ENCODE results near the gene TMEM253. TPM values are rescaled to one million over a fixed set of nuclear protein-coding genes. Genes with fewer than 3 reads are reported as not detected.

The TMEM253 gene
- total RNA-seq (1.9 and 4.9 TPM in 2 replicates), polyA plus RNA-seq (5.4 and 7.8 TPM in 2 replicates)

DNA sequence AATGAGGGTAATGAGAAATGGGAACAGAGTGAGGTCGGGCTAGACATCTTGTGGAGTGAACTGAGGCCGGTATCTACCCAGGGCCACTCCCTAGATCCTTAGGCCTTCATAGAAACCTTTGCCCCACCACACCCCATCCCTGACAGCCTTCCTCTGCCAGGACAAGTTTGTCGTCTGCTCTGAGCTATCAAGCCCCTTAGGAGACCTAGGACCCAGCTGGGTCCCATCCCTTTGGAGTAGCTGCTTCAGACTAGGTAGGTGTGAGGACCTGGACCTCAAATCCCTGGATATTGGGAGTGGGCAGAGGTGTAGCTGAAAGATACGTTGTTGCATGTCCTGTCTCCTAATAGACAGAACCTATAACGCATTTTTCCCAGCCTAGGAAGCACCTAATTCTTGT, at the start of gene TMEM253:
TMEM253 (plus strand) TSS at position 136 of the 400 bp plus-strand sequence. CDS start 278 bp downstream, outside the sequence.
- no peak within 1 kb of the TSS for H2AFZ ChIP-seq
- H3K4me1 ChIP-seq (ENCODE audit: insufficient read depth): peaks cover 42% of the 10 kb centered on the region
- TF ChIP-seq, protein P1, sequence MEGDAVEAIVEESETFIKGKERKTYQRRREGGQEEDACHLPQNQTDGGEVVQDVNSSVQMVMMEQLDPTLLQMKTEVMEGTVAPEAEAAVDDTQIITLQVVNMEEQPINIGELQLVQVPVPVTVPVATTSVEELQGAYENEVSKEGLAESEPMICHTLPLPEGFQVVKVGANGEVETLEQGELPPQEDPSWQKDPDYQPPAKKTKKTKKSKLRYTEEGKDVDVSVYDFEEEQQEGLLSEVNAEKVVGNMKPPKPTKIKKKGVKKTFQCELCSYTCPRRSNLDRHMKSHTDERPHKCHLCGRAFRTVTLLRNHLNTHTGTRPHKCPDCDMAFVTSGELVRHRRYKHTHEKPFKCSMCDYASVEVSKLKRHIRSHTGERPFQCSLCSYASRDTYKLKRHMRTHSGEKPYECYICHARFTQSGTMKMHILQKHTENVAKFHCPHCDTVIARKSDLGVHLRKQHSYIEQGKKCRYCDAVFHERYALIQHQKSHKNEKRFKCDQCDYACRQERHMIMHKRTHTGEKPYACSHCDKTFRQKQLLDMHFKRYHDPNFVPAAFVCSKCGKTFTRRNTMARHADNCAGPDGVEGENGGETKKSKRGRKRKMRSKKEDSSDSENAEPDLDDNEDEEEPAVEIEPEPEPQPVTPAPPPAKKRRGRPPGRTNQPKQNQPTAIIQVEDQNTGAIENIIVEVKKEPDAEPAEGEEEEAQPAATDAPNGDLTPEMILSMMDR (IDR thresholded peaks at IDR 0.05; ENCODE audit: poor library complexity): no peak
- TF ChIP-seq EZH2phosphoT487 (IDR thresholded peaks at IDR 0.05; ENCODE audit: low read depth, severe bottlenecking, unreplicated experiment) (no peak), EZH2 (IDR thresholded peaks at IDR 0.05; ENCODE audit: borderline replicate concordance) (no peak)
- no peak within 1 kb of the TSS for H3K4me3 ChIP-seq
- H3K9me3 ChIP-seq (ENCODE audit: low read depth): no peaks in the 10 kb centered on the region
- no peaks in the 10 kb centered on the region for H3K27me3 ChIP-seq
- DNase-seq (ENCODE audit: low spot score): no peak
- H3K36me3 ChIP-seq (replicated peaks; ENCODE audit: insufficient read depth, low read depth): no peaks in the 10 kb centered on the region
- H3K27ac ChIP-seq: peak within 1 kb of the TSS; percentile 99
- H3K79me2 ChIP-seq: peaks cover 29% of the 10 kb centered on the region
- H3K9me2 ChIP-seq (replicated peaks; ENCODE audit: insufficient read depth): no peaks in the 10 kb centered on the region
- 82% methylated on average over 5 of the region's 5 CpGs for WGBS (ENCODE audit: low lambda C conversion rate, missing lambda C conversion rate)
- no peaks in the 10 kb centered on the region for H4K20me1 ChIP-seq (ENCODE audit: insufficient read depth, poor library complexity, severe bottlenecking)
- H3K4me2 ChIP-seq: peak within 1 kb of the TSS; percentile 75

DNA sequence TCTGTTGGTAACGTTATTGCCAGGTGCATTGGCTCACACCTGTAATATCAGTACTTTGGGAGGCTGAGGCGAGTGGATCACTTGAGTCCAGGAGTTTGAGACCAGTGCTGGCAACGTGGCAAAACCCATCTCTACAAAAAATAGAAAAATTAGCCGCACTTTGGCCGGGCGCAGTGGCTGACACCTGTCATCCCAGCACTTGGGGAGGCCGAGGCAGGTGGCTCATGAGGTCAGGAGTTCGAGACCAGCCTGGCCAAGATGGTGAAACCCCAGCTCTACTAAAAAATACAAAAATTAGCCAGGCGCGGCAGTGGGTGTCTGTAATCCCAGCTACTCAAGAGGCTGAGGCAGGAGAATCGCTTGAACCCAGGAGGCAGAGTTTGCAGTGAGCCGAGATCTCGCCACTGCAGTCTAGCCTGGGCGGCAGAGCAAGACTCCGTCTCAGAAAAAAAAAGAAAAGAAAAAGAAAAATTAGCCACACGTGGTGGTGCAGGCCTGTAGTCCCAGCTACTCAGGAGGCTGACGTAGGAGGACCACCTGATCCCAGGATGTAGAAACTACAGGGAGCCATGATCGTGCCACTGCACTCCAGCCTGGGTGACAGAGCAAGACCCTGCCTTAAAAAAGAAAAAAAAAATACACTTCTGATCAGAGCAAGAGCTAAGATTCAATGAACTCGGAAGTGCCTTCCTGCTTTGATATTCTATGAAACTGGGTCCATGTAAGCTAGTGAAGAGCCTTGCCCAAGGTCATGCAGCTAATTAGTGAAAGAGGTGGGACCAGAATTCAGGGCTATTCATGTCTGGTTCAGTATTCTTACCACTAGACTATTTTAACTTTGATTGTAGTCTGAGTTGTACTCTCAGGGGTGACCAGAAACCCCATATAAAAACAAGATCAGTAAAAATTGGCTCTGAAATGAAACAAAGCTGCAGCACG, 47.4 kb upstream of the TMEM253 start:
- H3K79me2 ChIP-seq: no peaks in the 10 kb centered on the region
- H3K4me1 ChIP-seq (ENCODE audit: insufficient read depth): peaks cover 7% of the 10 kb centered on the region
- peak overlapping the region; percentile 7 for H3K4me2 ChIP-seq
- no peaks in the 10 kb centered on the region for H3K9me2 ChIP-seq (replicated peaks; ENCODE audit: insufficient read depth)
- H3K4me3 ChIP-seq: no peak overlapping the region
- no peaks in the 10 kb centered on the region for H3K9me3 ChIP-seq (ENCODE audit: low read depth)
- no peak for TF ChIP-seq EZH2 (IDR thresholded peaks at IDR 0.05; ENCODE audit: borderline replicate concordance)
- TF ChIP-seq, protein P1 (IDR thresholded peaks at IDR 0.05; ENCODE audit: poor library complexity): no peak
- TF ChIP-seq EZH2phosphoT487 (IDR thresholded peaks at IDR 0.05; ENCODE audit: low read depth, severe bottlenecking, unreplicated experiment): no peak
- no peak overlapping the region for H2AFZ ChIP-seq
- WGBS (ENCODE audit: low lambda C conversion rate, missing lambda C conversion rate): 92% methylated on average over 20 of the region's 20 CpGs
- no peak for DNase-seq (ENCODE audit: low spot score)
- H4K20me1 ChIP-seq (ENCODE audit: insufficient read depth, poor library complexity, severe bottlenecking): no peaks in the 10 kb centered on the region
- peak overlapping the region; percentile 36 for H3K27ac ChIP-seq
- no peaks in the 10 kb centered on the region for H3K36me3 ChIP-seq (replicated peaks; ENCODE audit: insufficient read depth, low read depth)
- H3K27me3 ChIP-seq: no peaks in the 10 kb centered on the region

DNA sequence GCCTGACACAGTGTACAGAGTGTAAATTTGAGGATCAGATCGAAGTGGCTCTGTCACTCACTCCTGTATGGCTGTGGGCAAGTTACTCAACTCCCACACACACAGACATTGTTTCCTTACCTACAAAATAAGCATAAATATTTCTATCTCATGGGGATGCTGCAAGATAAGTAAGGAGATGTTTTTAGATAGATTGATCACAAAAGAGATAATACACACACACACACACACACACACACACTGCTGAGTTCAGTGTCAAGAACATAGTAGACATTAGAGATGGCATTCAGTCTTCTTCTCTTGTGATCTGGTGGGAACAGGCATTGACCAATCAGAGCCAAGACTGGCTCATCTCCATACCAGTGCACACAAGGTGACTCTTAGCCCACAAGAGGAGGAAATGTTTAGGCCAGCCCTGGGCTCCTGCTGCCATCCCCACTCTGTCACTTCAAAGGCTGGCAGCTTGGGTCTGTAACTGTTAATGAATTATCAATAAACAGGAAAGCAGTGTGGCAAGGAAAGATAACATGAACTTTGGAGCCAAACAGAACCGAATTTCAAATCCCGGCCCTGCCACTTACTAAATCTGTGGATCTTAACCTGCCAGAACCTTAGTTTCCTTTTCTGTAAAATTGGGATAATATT, 46.6 kb upstream of the TMEM253 start:
- no peaks in the 10 kb centered on the region for H3K9me3 ChIP-seq (ENCODE audit: low read depth)
- TF ChIP-seq EZH2 (IDR thresholded peaks at IDR 0.05; ENCODE audit: borderline replicate concordance) (no peak), EZH2phosphoT487 (IDR thresholded peaks at IDR 0.05; ENCODE audit: low read depth, severe bottlenecking, unreplicated experiment) (no peak)
- TF ChIP-seq, protein P1 (IDR thresholded peaks at IDR 0.05; ENCODE audit: poor library complexity): no peak
- H3K4me2 ChIP-seq: peak overlapping the region; percentile 7
- H3K79me2 ChIP-seq: no peaks in the 10 kb centered on the region
- no peak overlapping the region for H3K4me3 ChIP-seq
- peak; percentile 26 for DNase-seq (ENCODE audit: low spot score)
- no peaks in the 10 kb centered on the region for H3K36me3 ChIP-seq (replicated peaks; ENCODE audit: insufficient read depth, low read depth)
- peaks cover 7% of the 10 kb centered on the region for H3K4me1 ChIP-seq (ENCODE audit: insufficient read depth)
- H2AFZ ChIP-seq: no peak overlapping the region
- H3K27me3 ChIP-seq: no peaks in the 10 kb centered on the region
- no peaks in the 10 kb centered on the region for H4K20me1 ChIP-seq (ENCODE audit: insufficient read depth, poor library complexity, severe bottlenecking)
- H3K27ac ChIP-seq: peak overlapping the region; percentile 36
- WGBS (ENCODE audit: low lambda C conversion rate, missing lambda C conversion rate): 54% methylated on average over 3 of the region's 3 CpGs
- no peaks in the 10 kb centered on the region for H3K9me2 ChIP-seq (replicated peaks; ENCODE audit: insufficient read depth)

All from hepatocyte (in vitro differentiated cells).